Ureter (tissue), 1 donor: ENCODE data around the gene DLG2. TPM values are rescaled to one million over a fixed set of nuclear protein-coding genes. Genes with fewer than 3 reads are reported as not detected.
"Not testable (repeated sequence)": the region's sequence is repeated elsewhere in the genome, so short reads cannot be mapped to it uniquely, and the experiment has no call there.

ENCODE experiments used
- DNase-seq: peaks from one replicate; pipeline ENCODE4 v3.0.0-alpha.2; 2020; ENCODE audit warnings: low spot score
- total RNA-seq: library from RNA; stranded (reverse); gene quantifications from one replicate; pipeline ENCODE4 v1.2.4, GENCODE V29; 2023
- donor health status: DM: yes; HTN: yes; CAD: no.

Gene DLG2
- total RNA-seq, 1 donor from 2014 or later, result 19.5 TPM

- DNase-seq, result peak; percentile 39
These were observed 16.1 kb upstream of the DLG2 start for GRCh38 chr11:85643191-85643614.

GRCh38 chr11:85634747-85635146, 7.6 kb upstream of the DLG2 start:
- DNase-seq, result no peak

- DNase-seq, result no peak
These were observed 1.7 kb upstream of the DLG2 start for GRCh38 chr11:85628771-85629341.

GRCh38 chr11:85627998-85628770, 1.0 kb upstream of the DLG2 start, which contains the start of gene TMEM126B:
Gene TMEM126B (plus strand): TSS chr11:85628593. CDS start chr11:85628608, 15 bp downstream.
- peak; percentile 98 for DNase-seq

GRCh38 chr11:85626496-85626895, 648 bp downstream of the DLG2 start:
- DNase-seq, result no peak

GRCh38 chr11:85620256-85620655, 6.9 kb downstream of the DLG2 start:
- DNase-seq, result no peak

- no peak for DNase-seq
These were observed 7.6 kb downstream of the DLG2 start for GRCh38 chr11:85619499-85619898.

GRCh38 chr11:85611643-85612042, 15.5 kb downstream of the DLG2 start:
- DNase-seq, result not testable (repeated sequence)

GRCh38 chr11:85609286-85609685, 17.9 kb downstream of the DLG2 start:
- not testable (repeated sequence) for DNase-seq

- DNase-seq, result not testable (repeated sequence)
These were observed 18.5 kb downstream of the DLG2 start for GRCh38 chr11:85608621-85609020.

GRCh38 chr11:85606237-85606636, 20.9 kb downstream of the DLG2 start:
- DNase-seq, result not testable (repeated sequence)

GRCh38 chr11:85603220-85603619, 23.9 kb downstream of the DLG2 start:
- DNase-seq, result no peak

GRCh38 chr11:85602526-85603213, 24.5 kb downstream of the DLG2 start:
- DNase-seq, result no peak

GRCh38 chr11:85599083-85599482, 28.1 kb downstream of the DLG2 start:
- no peak for DNase-seq

- no peak for DNase-seq
These were observed 30.3 kb downstream of the DLG2 start for GRCh38 chr11:85596886-85597285.

GRCh38 chr11:85595285-85595884, 31.8 kb downstream of the DLG2 start:
- DNase-seq, result no peak

GRCh38 chr11:85590848-85591483, 36.2 kb downstream of the DLG2 start:
- no peak for DNase-seq

- DNase-seq, result no peak
These were observed 37.8 kb downstream of the DLG2 start for GRCh38 chr11:85589373-85589772.

GRCh38 chr11:85582111-85582510, 45.0 kb downstream of the DLG2 start:
- no peak for DNase-seq

- no peak for DNase-seq
These were observed 51.8 kb downstream of the DLG2 start for GRCh38 chr11:85575388-85575787.

- DNase-seq, result no peak
These were observed 55.1 kb downstream of the DLG2 start for GRCh38 chr11:85572056-85572455.

- DNase-seq, result no peak
These were observed 57.6 kb downstream of the DLG2 start for GRCh38 chr11:85569525-85569924.
